Trophoblast cell (in vitro differentiated cells and primary cell): ENCODE data around the gene PEF1.

Experiments used
- DNase-seq, 2 donors: peaks; one replicate each; pipeline ENCODE4 v3.0.0-alpha.2; 2016
- H2AFZ ChIP-seq: 2 replicates; pipeline ENCODE4 v1.6.1; 2013; ENCODE audit warnings: low read length, moderate library complexity, mild to moderate bottlenecking; ENCODE audit not compliant: insufficient read depth, poor library complexity
- H2AK5ac ChIP-seq: 2 replicates; pipeline ENCODE4 v1.6.1; 2013; ENCODE audit warnings: mild to moderate bottlenecking, low read length
- H2BK120ac ChIP-seq: 2 replicates; pipeline ENCODE4 v1.6.1; 2013; ENCODE audit warnings: low read length, mild to moderate bottlenecking, moderate library complexity; ENCODE audit not compliant: insufficient read depth, poor library complexity
- H2BK12ac ChIP-seq: 2 replicates; pipeline ENCODE4 v1.6.1; 2013; ENCODE audit warnings: mild to moderate bottlenecking, low read length, moderate library complexity
- H2BK5ac ChIP-seq: 2 replicates; pipeline ENCODE4 v1.6.1; 2013; ENCODE audit warnings: low read length, low read depth, moderate library complexity, mild to moderate bottlenecking; ENCODE audit not compliant: poor library complexity
- H3K14ac ChIP-seq: 2 replicates; pipeline ENCODE4 v1.6.1; 2013; ENCODE audit warnings: mild to moderate bottlenecking, low read length
- H3K18ac ChIP-seq: 2 replicates; pipeline ENCODE4 v1.6.1; 2013; ENCODE audit warnings: mild to moderate bottlenecking, low read length
- H3K23ac ChIP-seq: 2 replicates; pipeline ENCODE4 v1.6.1; 2013; ENCODE audit warnings: low read length
- H3K27ac ChIP-seq: 2 replicates; pipeline ENCODE4 v1.5.1; 2013; ENCODE audit warnings: low read depth, mild to moderate bottlenecking, inconsistent platforms, low read length, moderate library complexity
- H3K27me3 ChIP-seq: 2 replicates; pipeline ENCODE4 v1.6.1; 2013; ENCODE audit warnings: inconsistent platforms, mild to moderate bottlenecking, low read length, moderate library complexity; ENCODE audit not compliant: insufficient read depth
- H3K36me3 ChIP-seq, 2 experiments: 1 replicate in 1 of 2; 2 replicates in 1 of 2; pipeline ENCODE4 v1.6.1; 2013; ENCODE audit warnings: low read length in 2 of 2, mild to moderate bottlenecking in 2 of 2, moderate library complexity in 1 of 2; ENCODE audit not compliant: insufficient read depth in 2 of 2, control insufficient read depth in 1 of 2
- H3K4ac ChIP-seq: 2 replicates; pipeline ENCODE4 v1.6.1; 2013; ENCODE audit warnings: low read depth, mild to moderate bottlenecking, low read length, moderate library complexity
- H3K4me1 ChIP-seq, 2 experiments: 1 replicate in 1 of 2; 2 replicates in 1 of 2; pipeline ENCODE4 v1.6.1; 2013; ENCODE audit warnings: low read length in 2 of 2, mild to moderate bottlenecking in 2 of 2, moderate library complexity in 1 of 2; ENCODE audit not compliant: insufficient read depth in 2 of 2, control insufficient read depth in 1 of 2
- H3K4me2 ChIP-seq: 2 replicates; pipeline ENCODE4 v1.6.1; 2013; ENCODE audit warnings: inconsistent platforms, mild to moderate bottlenecking, low read length, moderate library complexity
- H3K4me3 ChIP-seq: 2 replicates; pipeline ENCODE4 v1.5.1; 2013; ENCODE audit warnings: mild to moderate bottlenecking, low read depth, low read length, inconsistent platforms
- H3K79me1 ChIP-seq: one replicate; pipeline ENCODE4 v1.6.1; 2013; ENCODE audit warnings: low read length
- H3K79me2 ChIP-seq: 2 replicates; pipeline ENCODE4 v1.6.1; 2013; ENCODE audit warnings: low read length, mild to moderate bottlenecking; ENCODE audit not compliant: control insufficient read depth, insufficient read depth, poor library complexity
- H3K9ac ChIP-seq: 2 replicates; pipeline ENCODE4 v1.6.1; 2013; ENCODE audit warnings: mild to moderate bottlenecking, low read length
- H3K9me3 ChIP-seq: 2 replicates; pipeline ENCODE4 v1.6.1; 2013; ENCODE audit warnings: low read depth, mild to moderate bottlenecking, control low read depth, inconsistent platforms, low read length; ENCODE audit not compliant: insufficient read depth
- H4K12ac ChIP-seq: 2 replicates; pipeline ENCODE4 v1.6.1; 2013; ENCODE audit warnings: low read depth, mild to moderate bottlenecking, low read length, moderate library complexity
- H4K8ac ChIP-seq: 2 replicates; pipeline ENCODE4 v1.6.1; 2013; ENCODE audit warnings: low read depth, mild to moderate bottlenecking, low read length, moderate library complexity
- H4K91ac ChIP-seq: one replicate; pipeline ENCODE4 v1.6.1; 2013; ENCODE audit warnings: low read depth, mild to moderate bottlenecking, low read length, moderate library complexity
- WGBS: extraction: QIAGEN DNeasy Blood & Tissue Kit; methylation state at CpG from one replicate; pipeline ENCODE4 v1.1.7; 2013; ENCODE audit warnings: missing lambda C conversion rate; ENCODE audit not compliant: insufficient read length, insufficient coverage; ENCODE audit errors: extremely low coverage; 5-methylcytosine and 5-hydroxymethylcytosine counted together

The PEF1 gene

GRCh38 chr1:31655756-31656155 is 11.1 kb upstream of the PEF1 start:
- peak overlapping the region; percentile 8 for H4K8ac ChIP-seq
- peaks cover 38% of the 10 kb centered on the region for H3K79me1 ChIP-seq
- H4K91ac ChIP-seq, result peak overlapping the region; percentile 79
- peak overlapping the region; percentile 12 for H2AK5ac ChIP-seq
- no peak overlapping the region for H3K4ac ChIP-seq
- peak overlapping the region; percentile 20 for H4K12ac ChIP-seq
- H3K27ac ChIP-seq, result peak overlapping the region; percentile 30
- no peak overlapping the region for H3K4me2 ChIP-seq
- peaks cover 43 to 58% of the 10 kb centered on the region in 2 experiments for H3K36me3 ChIP-seq
- H3K27me3 ChIP-seq, result no peaks in the 10 kb centered on the region
- peaks cover 34 to 38% of the 10 kb centered on the region in 2 experiments for H3K4me1 ChIP-seq
- WGBS, result no CpG with 5 or more reads among the region's 4 CpGs
- H2BK12ac ChIP-seq, result peak overlapping the region; percentile 82
- peak overlapping the region; percentile 44 for H2BK5ac ChIP-seq
- no peak overlapping the region for H3K4me3 ChIP-seq
- no peak overlapping the region for H3K9ac ChIP-seq
- H3K23ac ChIP-seq, result no peak overlapping the region
- H3K18ac ChIP-seq, result peak overlapping the region; percentile 60
- H3K9me3 ChIP-seq, result no peaks in the 10 kb centered on the region
- H2BK120ac ChIP-seq, result peak overlapping the region; percentile 70
- no peak for DNase-seq
- no peak overlapping the region for H2AFZ ChIP-seq
- H3K79me2 ChIP-seq, result peaks cover 4% of the 10 kb centered on the region
- peak overlapping the region; percentile 76 for H3K14ac ChIP-seq

GRCh38 chr1:31655104-31655503 is 10.4 kb upstream of the PEF1 start:
- peak overlapping the region; percentile 82 for H2BK12ac ChIP-seq
- peak overlapping the region; percentile 60 for H3K18ac ChIP-seq
- H2AFZ ChIP-seq, result no peak overlapping the region
- H3K4me2 ChIP-seq, result no peak overlapping the region
- peaks cover 39 to 44% of the 10 kb centered on the region in 2 experiments for H3K4me1 ChIP-seq
- no peak overlapping the region for H3K27ac ChIP-seq
- peak overlapping the region; percentile 32 for H4K12ac ChIP-seq
- no CpG with 5 or more reads among the region's 6 CpGs for WGBS
- H3K36me3 ChIP-seq, result peaks cover 38 to 54% of the 10 kb centered on the region in 2 experiments
- peak overlapping the region; percentile 42 for H3K4ac ChIP-seq
- no peaks in the 10 kb centered on the region for H3K27me3 ChIP-seq
- no peak overlapping the region for H3K23ac ChIP-seq
- H4K91ac ChIP-seq, result peak overlapping the region; percentile 79
- no peak overlapping the region for H3K9ac ChIP-seq
- peaks cover 7% of the 10 kb centered on the region for H3K79me2 ChIP-seq
- peak overlapping the region; percentile 12 for H2AK5ac ChIP-seq
- DNase-seq, result no peak
- peak overlapping the region; percentile 70 for H2BK120ac ChIP-seq
- peak overlapping the region; percentile 76 for H3K14ac ChIP-seq
- H3K79me1 ChIP-seq, result peaks cover 45% of the 10 kb centered on the region
- no peak overlapping the region for H3K4me3 ChIP-seq
- H2BK5ac ChIP-seq, result peak overlapping the region; percentile 34
- no peaks in the 10 kb centered on the region for H3K9me3 ChIP-seq
- H4K8ac ChIP-seq, result peak overlapping the region; percentile 8

DNA sequence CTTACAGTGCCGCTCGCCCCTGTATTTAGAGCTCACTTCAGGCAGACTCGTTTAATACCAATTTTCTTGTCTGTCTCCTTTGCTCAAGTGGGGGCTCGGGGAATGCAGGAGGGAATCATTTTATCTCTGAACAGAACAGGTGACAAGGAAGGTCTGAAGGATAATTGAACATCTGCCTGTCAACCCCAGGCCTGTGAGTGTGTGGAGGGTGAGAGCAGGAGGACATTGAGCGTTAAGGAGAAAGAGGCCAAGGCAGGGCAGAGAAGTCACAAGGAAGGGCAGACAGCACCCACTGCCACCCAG is 9.7 kb upstream of the PEF1 start:
- no peak overlapping the region for H3K4me2 ChIP-seq
- no peak overlapping the region for H3K4ac ChIP-seq
- peaks cover 50% of the 10 kb centered on the region for H3K79me1 ChIP-seq
- H2AK5ac ChIP-seq, result no peak overlapping the region
- H3K23ac ChIP-seq, result no peak overlapping the region
- no peak overlapping the region for H2AFZ ChIP-seq
- no peaks in the 10 kb centered on the region for H3K9me3 ChIP-seq
- H3K27me3 ChIP-seq, result no peaks in the 10 kb centered on the region
- WGBS, result no CpG with 5 or more reads among the region's 5 CpGs
- H4K91ac ChIP-seq, result no peak overlapping the region
- H3K9ac ChIP-seq, result no peak overlapping the region
- H3K79me2 ChIP-seq, result peaks cover 10% of the 10 kb centered on the region
- peak overlapping the region; percentile 2 for H2BK12ac ChIP-seq
- H4K8ac ChIP-seq, result no peak overlapping the region
- H3K36me3 ChIP-seq, result peaks cover 36 to 51% of the 10 kb centered on the region in 2 experiments
- no peak for DNase-seq
- H3K27ac ChIP-seq, result no peak overlapping the region
- H2BK5ac ChIP-seq, result no peak overlapping the region
- no peak overlapping the region for H3K18ac ChIP-seq
- H2BK120ac ChIP-seq, result no peak overlapping the region
- H3K4me1 ChIP-seq, result peaks cover 43 to 49% of the 10 kb centered on the region in 2 experiments
- H3K4me3 ChIP-seq, result no peak overlapping the region
- peak overlapping the region; percentile 20 for H3K14ac ChIP-seq
- H4K12ac ChIP-seq, result no peak overlapping the region

- H3K27me3 ChIP-seq, result no peaks in the 10 kb centered on the region
- peak overlapping the region; percentile 20 for H3K14ac ChIP-seq
- peaks cover 54% of the 10 kb centered on the region for H3K79me1 ChIP-seq
- H3K4ac ChIP-seq, result no peak overlapping the region
- H2BK120ac ChIP-seq, result peak overlapping the region; percentile 37
- no peak overlapping the region for H3K9ac ChIP-seq
- no peak overlapping the region for H3K27ac ChIP-seq
- H3K18ac ChIP-seq, result peak overlapping the region; percentile 42
- H4K8ac ChIP-seq, result no peak overlapping the region
- peak overlapping the region; percentile 46 for H4K91ac ChIP-seq
- H3K4me1 ChIP-seq, result peaks cover 38 to 48% of the 10 kb centered on the region in 2 experiments
- H3K79me2 ChIP-seq, result peaks cover 10% of the 10 kb centered on the region
- no peak overlapping the region for H3K4me2 ChIP-seq
- no CpG with 5 or more reads among the region's 12 CpGs for WGBS
- no peak overlapping the region for H3K23ac ChIP-seq
- H3K9me3 ChIP-seq, result no peaks in the 10 kb centered on the region
- H2AK5ac ChIP-seq, result peak overlapping the region; percentile 25
- H3K36me3 ChIP-seq, result peaks cover 36 to 46% of the 10 kb centered on the region in 2 experiments
- no peak overlapping the region for H4K12ac ChIP-seq
- H2BK12ac ChIP-seq, result peak overlapping the region; percentile 61
- peak overlapping the region; percentile 36 for H2BK5ac ChIP-seq
- no peak overlapping the region for H3K4me3 ChIP-seq
- peak overlapping the region; percentile 46 for H2AFZ ChIP-seq
- no peak for DNase-seq
These were observed 9.2 kb upstream of the PEF1 start for GRCh38 chr1:31653717-31654473.
